HCT116 (cell line): ENCODE results near the gene GMDS. TPM values are rescaled to one million over a fixed set of nuclear protein-coding genes. Genes with fewer than 3 reads are reported as not detected.
"Not testable (repeated sequence)": the region's sequence is repeated elsewhere in the genome, so short reads cannot be mapped to it uniquely, and the experiment has no call there.

ENCODE experiments used
- ATAC-seq: fragments of 200-7000 bp; cut with Tn5 transposase; 2 replicates; pipeline ENCODE4 v1.9.1; 2020; ENCODE audit warnings: mild to moderate bottlenecking, moderate library complexity
- BruUV-seq: library from RNA; stranded (reverse); fragments of 400-500 nt; replicated peaks from 2 replicates; lab custom pipeline; 2021; lab: Mats Ljungman, UMichigan
- CTCF ChIA-PET: fragments of 300-600 bp; sonication (Branson Sonifier 250); formaldehyde crosslinking; loops from one replicate; lab custom pipeline; 2021; ENCODE audit warnings: antibody characterized with exemption; lab: Charles Lee
- POLR2A ChIA-PET: fragments of 300-600, 350-600 bp; sonication (Branson Sonifier 250); formaldehyde crosslinking; loops from one replicate; lab custom pipeline; 2021; ENCODE audit warnings: antibody characterized with exemption; lab: Charles Lee
- RAD21 ChIA-PET, 2 experiments: fragments of 300-600 bp; sonication (Branson Sonifier 250); formaldehyde crosslinking; loops; one replicate each; lab custom pipeline; 2023; ENCODE audit warnings: low total read pairs in 2 of 2; ENCODE audit not compliant: uncharacterized antibody in 2 of 2, unreplicated experiment in 2 of 2, low non-redundant PET in 1 of 2; lab: Charles Lee
- DNase-seq: peaks from one replicate; pipeline ENCODE4 v3.0.0-alpha.2; 2010; ENCODE audit warnings: low read depth, low spot score
- H2AFZ ChIP-seq: fragments of 200-600 bp; shearing (Covaris generic), sonication (generic); 2 replicates; pipeline ENCODE4 v1.6.1; 2017; ENCODE audit warnings: low read depth, mixed run types, mixed read lengths, antibody characterized with exemption, low read length; ENCODE audit not compliant: poor library complexity, severe bottlenecking
- H3K27ac ChIP-seq: 2 replicates; pipeline ENCODE4 v1.5.1; 2012; ENCODE audit warnings: low read depth, low read length
- H3K27me3 ChIP-seq: fragments of 200-600 bp; sonication (generic); 2 replicates; pipeline ENCODE4 v1.6.1; 2016; ENCODE audit warnings: mixed run types, low read length, mixed read lengths; ENCODE audit not compliant: insufficient read depth
- H3K36me3 ChIP-seq, 2 experiments: fragments of 200-500 bp in 1 of 2; fragments of 200-600 bp in 1 of 2; sonication (Bioruptor generic) in 1 of 2; sonication (generic) in 1 of 2; 2 replicates each; pipeline versions ENCODE4 v1.5.1 to v1.6.1; 2014 to 2016; ENCODE audit warnings: low read length in 2 of 2, inconsistent platforms in 1 of 2, mixed read lengths in 1 of 2, mixed run types in 1 of 2; ENCODE audit not compliant: insufficient read depth in 2 of 2, control insufficient read depth in 1 of 2
- H3K4me1 ChIP-seq, 2 experiments: fragments of 200-600 bp in 1 of 2; sonication (generic) in 1 of 2; 2 replicates each; pipeline versions ENCODE4 v1.5.1 to v1.6.1; 2012 to 2017; ENCODE audit warnings: low read length in 2 of 2, inconsistent platforms in 1 of 2, mild to moderate bottlenecking in 1 of 2, mixed read lengths in 1 of 2, mixed run types in 1 of 2, moderate library complexity in 1 of 2; ENCODE audit not compliant: insufficient read depth in 2 of 2, control insufficient read depth in 1 of 2
- H3K4me2 ChIP-seq: fragments of 200-600 bp; sonication (generic); 2 replicates; pipeline ENCODE4 v1.6.1; 2017; ENCODE audit warnings: mixed run types, low read length, mixed read lengths
- H3K4me3 ChIP-seq, 2 experiments: fragments of 200-600 bp in 1 of 2; sonication (generic) in 1 of 2; replicated peaks in 1 of 2; 2 replicates each; pipeline ENCODE4 v1.5.1; 2011 to 2016; ENCODE audit warnings: low read length in 2 of 2, control low read depth in 1 of 2, low read depth in 1 of 2, mild to moderate bottlenecking in 1 of 2, mixed read lengths in 1 of 2, mixed run types in 1 of 2
- H3K79me2 ChIP-seq: fragments of 200-600 bp; sonication (generic); 2 replicates; pipeline ENCODE4 v1.6.1; 2017; ENCODE audit warnings: mild to moderate bottlenecking, mixed run types, low read length, moderate library complexity, mixed read lengths; ENCODE audit not compliant: insufficient read depth
- H3K9ac ChIP-seq: fragments of 200-600 bp; sonication (generic); 2 replicates; pipeline ENCODE4 v1.6.1; 2016; ENCODE audit warnings: low read length, mixed read lengths
- H3K9me2 ChIP-seq: fragments of 200-600 bp; sonication (generic), shearing (Covaris generic); 2 replicates; pipeline ENCODE4 v1.6.1; 2017; ENCODE audit warnings: mixed run types, mild to moderate bottlenecking, moderate library complexity; ENCODE audit not compliant: insufficient read depth
- H3K9me3 ChIP-seq, 2 experiments: fragments of 200-500 bp in 1 of 2; fragments of 200-600 bp in 1 of 2; sonication (Bioruptor generic) in 1 of 2; sonication (generic) in 1 of 2; 2 replicates each; pipeline ENCODE4 v1.6.1; 2014 to 2017; ENCODE audit warnings: low read length in 2 of 2, mixed read lengths in 2 of 2, inconsistent platforms in 1 of 2, low read depth in 1 of 2, mild to moderate bottlenecking in 1 of 2, mixed run types in 1 of 2, moderate library complexity in 1 of 2; ENCODE audit not compliant: control insufficient read depth in 1 of 2, insufficient read depth in 1 of 2
- H4K20me1 ChIP-seq: fragments of 200-600 bp; sonication (generic), shearing (Covaris generic); 2 replicates; pipeline ENCODE4 v1.6.1; 2017; ENCODE audit warnings: mixed run types, mild to moderate bottlenecking, moderate library complexity; ENCODE audit not compliant: insufficient read depth
- CEBPB ChIP-seq: IDR thresholded peaks from 2 replicates; pipeline ENCODE4 v1.6.1; 2012; ENCODE audit warnings: low read depth
- ELF1 ChIP-seq: IDR thresholded peaks from 2 replicates; pipeline ENCODE4 v1.6.1; 2012; ENCODE audit warnings: low read depth, borderline replicate concordance
- EZH2phosphoT487 ChIP-seq: fragments of 200-600 bp; IDR thresholded peaks from 2 replicates; pipeline ENCODE4 v1.6.1; 2018; ENCODE audit warnings: antibody characterized with exemption, borderline replicate concordance
- POLR2A ChIP-seq: IDR thresholded peaks from 2 replicates; pipeline ENCODE4 v1.7.0; 2011; ENCODE audit warnings: borderline replicate concordance; ENCODE audit not compliant: insufficient read depth, insufficient read length; ENCODE audit errors: extremely low read depth
- SIN3A ChIP-seq: IDR thresholded peaks from 2 replicates; pipeline ENCODE4 v1.6.1; 2012; ENCODE audit warnings: low read depth
- intact Hi-C: fragments of 100-400 bp; cut with micrococcal nuclease; formaldehyde crosslinking; loops from 2 replicates; pipeline ENCODE4 v1.10.0; 2022
- total RNA-seq: library from RNA; stranded (reverse); gene quantifications from one replicate; pipeline ENCODE4 v1.2.1, GENCODE V29; 2021; ENCODE audit not compliant: unreplicated experiment
- TF ChIP-seq, protein P1 (sequence below): IDR thresholded peaks from 2 replicates; pipeline ENCODE4 v1.6.1; 2012
- TF ChIP-seq, protein P2 (sequence below): IDR thresholded peaks from 2 replicates; pipeline ENCODE4 v1.6.1; 2012; ENCODE audit warnings: low read depth
- TF ChIP-seq, protein P3 (sequence below): IDR thresholded peaks from 2 replicates; pipeline ENCODE4 v1.6.1; 2011; ENCODE audit warnings: mild to moderate bottlenecking, low read length, moderate library complexity; ENCODE audit not compliant: insufficient replicate concordance; ENCODE audit errors: extremely low read depth

Gene GMDS
- total RNA-seq, 1 experiment from 2014 or later, result 34.4 TPM

DNA sequence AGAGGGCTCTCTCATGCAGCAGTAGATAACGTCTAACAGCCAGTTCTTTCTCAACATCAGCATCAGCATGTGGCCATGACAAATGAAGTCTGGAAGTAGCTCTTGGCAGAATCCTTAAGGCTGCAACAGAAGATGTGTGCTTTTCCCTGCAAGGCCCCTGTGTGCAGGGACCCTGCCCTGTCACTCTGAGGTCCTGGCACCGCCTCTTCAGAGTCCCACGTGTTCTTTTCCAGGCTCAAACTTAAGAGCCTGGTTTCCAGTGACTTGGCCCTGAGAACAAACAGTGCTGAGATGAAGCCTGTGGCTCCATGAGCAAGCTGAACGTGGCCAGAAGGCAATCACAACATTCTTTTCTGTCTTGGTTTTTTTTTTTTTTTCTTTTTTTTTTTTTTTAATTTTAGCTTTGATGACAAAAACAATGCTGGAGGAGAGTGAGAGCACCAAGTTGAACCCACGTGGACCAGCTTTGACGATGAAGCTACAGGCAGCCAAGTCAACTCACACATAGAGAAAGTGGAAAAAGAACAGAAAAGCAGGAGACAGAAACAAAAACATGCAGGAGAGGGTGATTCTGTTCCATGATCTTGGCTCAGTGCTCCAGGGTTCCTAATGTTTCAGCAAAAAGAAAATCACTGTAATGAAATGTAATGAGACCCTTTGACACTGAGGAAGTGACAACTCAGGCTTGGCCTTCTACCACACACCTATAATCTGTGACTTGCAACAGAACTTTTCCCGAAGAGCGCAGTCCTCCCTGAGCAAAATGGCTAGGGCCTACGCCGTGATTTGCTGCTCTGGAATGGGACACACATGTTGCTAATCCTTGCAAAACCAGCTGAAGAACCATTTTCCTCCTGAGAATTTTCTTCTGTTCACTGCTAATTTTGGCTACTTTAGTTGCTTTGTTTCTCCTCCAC, 549.6 kb downstream of the GMDS start:
- POLR2A ChIA-PET, result no interaction called here
- RAD21 ChIA-PET, result interaction anchor here in 1 of 2 experiments (0.6 kb wide), 1 partner anchor 251 kb away, joined by 4 read pairs; no protein-coding TSS in a partner anchor
- no peak overlapping the region for H3K4me2 ChIP-seq
- no peaks in the 10 kb centered on the region for H3K79me2 ChIP-seq
- TF ChIP-seq EZH2phosphoT487 (no peak), ELF1 (no peak), SIN3A (no peak), CEBPB (no peak), POLR2A (no peak)
- TF ChIP-seq, protein P1, sequence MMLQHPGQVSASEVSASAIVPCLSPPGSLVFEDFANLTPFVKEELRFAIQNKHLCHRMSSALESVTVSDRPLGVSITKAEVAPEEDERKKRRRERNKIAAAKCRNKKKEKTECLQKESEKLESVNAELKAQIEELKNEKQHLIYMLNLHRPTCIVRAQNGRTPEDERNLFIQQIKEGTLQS, result no peak
- TF ChIP-seq, protein P2, sequence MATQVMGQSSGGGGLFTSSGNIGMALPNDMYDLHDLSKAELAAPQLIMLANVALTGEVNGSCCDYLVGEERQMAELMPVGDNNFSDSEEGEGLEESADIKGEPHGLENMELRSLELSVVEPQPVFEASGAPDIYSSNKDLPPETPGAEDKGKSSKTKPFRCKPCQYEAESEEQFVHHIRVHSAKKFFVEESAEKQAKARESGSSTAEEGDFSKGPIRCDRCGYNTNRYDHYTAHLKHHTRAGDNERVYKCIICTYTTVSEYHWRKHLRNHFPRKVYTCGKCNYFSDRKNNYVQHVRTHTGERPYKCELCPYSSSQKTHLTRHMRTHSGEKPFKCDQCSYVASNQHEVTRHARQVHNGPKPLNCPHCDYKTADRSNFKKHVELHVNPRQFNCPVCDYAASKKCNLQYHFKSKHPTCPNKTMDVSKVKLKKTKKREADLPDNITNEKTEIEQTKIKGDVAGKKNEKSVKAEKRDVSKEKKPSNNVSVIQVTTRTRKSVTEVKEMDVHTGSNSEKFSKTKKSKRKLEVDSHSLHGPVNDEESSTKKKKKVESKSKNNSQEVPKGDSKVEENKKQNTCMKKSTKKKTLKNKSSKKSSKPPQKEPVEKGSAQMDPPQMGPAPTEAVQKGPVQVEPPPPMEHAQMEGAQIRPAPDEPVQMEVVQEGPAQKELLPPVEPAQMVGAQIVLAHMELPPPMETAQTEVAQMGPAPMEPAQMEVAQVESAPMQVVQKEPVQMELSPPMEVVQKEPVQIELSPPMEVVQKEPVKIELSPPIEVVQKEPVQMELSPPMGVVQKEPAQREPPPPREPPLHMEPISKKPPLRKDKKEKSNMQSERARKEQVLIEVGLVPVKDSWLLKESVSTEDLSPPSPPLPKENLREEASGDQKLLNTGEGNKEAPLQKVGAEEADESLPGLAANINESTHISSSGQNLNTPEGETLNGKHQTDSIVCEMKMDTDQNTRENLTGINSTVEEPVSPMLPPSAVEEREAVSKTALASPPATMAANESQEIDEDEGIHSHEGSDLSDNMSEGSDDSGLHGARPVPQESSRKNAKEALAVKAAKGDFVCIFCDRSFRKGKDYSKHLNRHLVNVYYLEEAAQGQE, result no peak
- TF ChIP-seq, protein P3, sequence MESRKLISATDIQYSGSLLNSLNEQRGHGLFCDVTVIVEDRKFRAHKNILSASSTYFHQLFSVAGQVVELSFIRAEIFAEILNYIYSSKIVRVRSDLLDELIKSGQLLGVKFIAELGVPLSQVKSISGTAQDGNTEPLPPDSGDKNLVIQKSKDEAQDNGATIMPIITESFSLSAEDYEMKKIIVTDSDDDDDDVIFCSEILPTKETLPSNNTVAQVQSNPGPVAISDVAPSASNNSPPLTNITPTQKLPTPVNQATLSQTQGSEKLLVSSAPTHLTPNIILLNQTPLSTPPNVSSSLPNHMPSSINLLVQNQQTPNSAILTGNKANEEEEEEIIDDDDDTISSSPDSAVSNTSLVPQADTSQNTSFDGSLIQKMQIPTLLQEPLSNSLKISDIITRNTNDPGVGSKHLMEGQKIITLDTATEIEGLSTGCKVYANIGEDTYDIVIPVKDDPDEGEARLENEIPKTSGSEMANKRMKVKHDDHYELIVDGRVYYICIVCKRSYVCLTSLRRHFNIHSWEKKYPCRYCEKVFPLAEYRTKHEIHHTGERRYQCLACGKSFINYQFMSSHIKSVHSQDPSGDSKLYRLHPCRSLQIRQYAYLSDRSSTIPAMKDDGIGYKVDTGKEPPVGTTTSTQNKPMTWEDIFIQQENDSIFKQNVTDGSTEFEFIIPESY, result no peak
- TF ChIP-seq, all 23 proteins: peak for 0
- Histone ChIP-seq H3K27me3 (no peaks in the 10 kb centered on the region), H4K20me1 (no peaks in the 10 kb centered on the region), H3K9ac (no peak overlapping the region), H2AFZ (no peak overlapping the region), H3K9me3 (no peaks in the 10 kb centered on the region), H3K4me3 (no peak overlapping the region), H3K36me3 (no peaks in the 10 kb centered on the region), H3K9me2 (no peaks in the 10 kb centered on the region), H3K4me1 (peaks cover 0 to 3% of the 10 kb centered on the region in 2 experiments; a peak in 1 of 4 replicates), H3K27ac (no peak overlapping the region)
- ATAC-seq (no peak), DNase-seq (no peak)
- no TSS peak for BruUV-seq
- CTCF ChIA-PET, result interaction anchor here (0.6 kb wide), 1 partner anchor 973 kb away, joined by 5 read pairs; no protein-coding TSS in a partner anchor
- intact Hi-C loops, result no loop called here

DNA sequence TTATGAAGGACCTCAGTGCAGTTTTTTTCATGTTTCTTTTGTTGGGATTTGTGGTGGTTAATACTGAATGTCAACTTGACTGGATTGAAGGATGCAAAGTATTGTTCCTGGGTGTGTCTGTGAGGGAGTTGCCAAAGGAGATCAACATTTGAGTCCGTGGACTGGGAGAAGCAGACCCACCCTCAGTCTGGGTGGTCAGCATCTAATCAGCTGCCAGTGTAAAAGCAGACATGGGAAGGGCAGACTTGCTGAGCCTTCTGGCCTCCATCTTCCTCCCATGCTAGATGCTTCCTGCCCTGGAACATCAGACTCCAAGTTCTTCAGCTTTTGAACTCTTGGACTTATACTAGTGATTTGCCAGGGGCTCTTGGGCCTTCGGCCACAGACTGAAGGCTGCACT, 553.6 kb downstream of the GMDS start:
- RAD21 ChIA-PET, H4K20me1 ChIP-seq, H3K9me2 ChIP-seq, BruUV-seq, H3K36me3 ChIP-seq, ATAC-seq, H3K27ac ChIP-seq, CTCF ChIA-PET, H2AFZ ChIP-seq, H3K9me3 ChIP-seq, H3K4me1 ChIP-seq, DNase-seq, H3K9ac ChIP-seq, H3K4me2 ChIP-seq, H3K4me3 ChIP-seq, H3K27me3 ChIP-seq, intact Hi-C loops, POLR2A ChIA-PET, H3K79me2 ChIP-seq: not testable (repeated sequence)
